Prostate gland (tissue), 2 donors: ENCODE data around the gene RCAN1. TPM values are rescaled to one million over a fixed set of nuclear protein-coding genes. Genes with fewer than 3 reads are reported as not detected.

Experiments
- DNase-seq: peaks from one replicate; pipeline ENCODE4 v3.0.0-alpha.2; 2019; ENCODE audit warnings: low spot score
- H3K27ac ChIP-seq, 2 donors: fragments of 200-600 bp; sonication (generic); 2 replicates each; pipeline ENCODE4 v1.5.1; 2017 to 2019
- H3K27me3 ChIP-seq: fragments of 200-600 bp; sonication (generic); replicated peaks from 2 replicates; pipeline ENCODE4 v1.5.1; 2019; ENCODE audit not compliant: insufficient read depth
- H3K36me3 ChIP-seq, 2 donors: fragments of 200-600 bp; sonication (generic); 1 replicate in 1 of 2; 2 replicates in 1 of 2; pipeline versions ENCODE4 v1.5.1 to v1.8.1; 2017 to 2019
- H3K4me1 ChIP-seq: fragments of 200-600 bp; sonication (generic); replicated peaks from 2 replicates; pipeline ENCODE4 v1.5.1; 2019
- H3K4me3 ChIP-seq, 2 donors: fragments of 200-600 bp; sonication (generic); 2 replicates each; pipeline ENCODE4 v1.5.1; 2017 to 2019
- H3K9me3 ChIP-seq: fragments of 200-600 bp; sonication (generic); 2 replicates; pipeline ENCODE4 v1.5.1; 2017
- POLR2A ChIP-seq: fragments of 450-650 bp; IDR thresholded peaks from one replicate; pipeline ENCODE4 v1.6.1; 2016; ENCODE audit warnings: antibody characterized with exemption, mild to moderate bottlenecking
- POLR2AphosphoS5 ChIP-seq: sonication (generic); formaldehyde crosslinking; IDR thresholded peaks from one replicate; pipeline ENCODE4 v1.6.1; 2017; ENCODE audit warnings: antibody characterized with exemption
- WGBS: methylation state at CpG from one replicate; pipeline ENCODE4 v1.1.5; 2018; 5-methylcytosine and 5-hydroxymethylcytosine counted together
- intact Hi-C: fragments of 100-400 bp; cut with DNase I; formaldehyde crosslinking; loops from one replicate; pipeline ENCODE4 v1.14.2; 2022
- total RNA-seq, 2 donors: library from RNA; depleted of rRNA; stranded (reverse); fragments of >200 nt; gene quantifications; one replicate each; pipeline ENCODE4 v1.1.0, GENCODE V29; 2016
- TF ChIP-seq, protein P1 (sequence below), 4 experiments: fragments of 200-600 bp in 2 of 4; fragments of 450-650 bp in 2 of 4; sonication (generic) in 2 of 4; IDR thresholded peaks; 1 replicate in 3 of 4; 2 replicates in 1 of 4; pipeline ENCODE4 v1.5.1; 2016 to 2019; ENCODE audit warnings: antibody characterized with exemption in 4 of 4, mild to moderate bottlenecking in 2 of 4, moderate library complexity in 2 of 4

Gene RCAN1
- total RNA-seq, 2 donors from 2014 or later, result 12.0 to 14.1 TPM

DNA sequence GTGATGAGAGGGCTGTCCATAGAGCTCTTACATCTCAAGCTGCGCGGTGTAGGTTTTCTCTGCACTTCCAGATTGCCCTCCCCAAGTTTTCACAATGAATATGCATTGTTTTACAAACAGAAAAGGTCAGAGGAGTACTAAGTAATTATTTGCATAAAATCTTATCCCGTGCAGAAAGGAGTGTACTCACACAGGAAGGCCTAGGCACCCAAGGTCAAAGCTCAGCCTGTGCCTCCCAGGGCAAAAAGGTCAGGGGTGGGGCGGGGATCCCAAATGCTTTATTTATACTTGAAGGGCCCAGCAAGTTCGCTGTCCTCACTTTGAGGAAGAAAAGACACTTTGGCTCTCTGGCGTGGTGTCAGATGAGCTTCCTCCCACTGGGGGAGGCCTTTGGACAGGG is 92.6 kb downstream of the RCAN1 start:
- H3K27ac ChIP-seq, result no peak overlapping the region
- intact Hi-C loops, result no loop called here
- H3K36me3 ChIP-seq, result peaks cover 0 to 15% of the 10 kb centered on the region in 2 donors
- no peak for TF ChIP-seq POLR2AphosphoS5
- TF ChIP-seq, protein P1, sequence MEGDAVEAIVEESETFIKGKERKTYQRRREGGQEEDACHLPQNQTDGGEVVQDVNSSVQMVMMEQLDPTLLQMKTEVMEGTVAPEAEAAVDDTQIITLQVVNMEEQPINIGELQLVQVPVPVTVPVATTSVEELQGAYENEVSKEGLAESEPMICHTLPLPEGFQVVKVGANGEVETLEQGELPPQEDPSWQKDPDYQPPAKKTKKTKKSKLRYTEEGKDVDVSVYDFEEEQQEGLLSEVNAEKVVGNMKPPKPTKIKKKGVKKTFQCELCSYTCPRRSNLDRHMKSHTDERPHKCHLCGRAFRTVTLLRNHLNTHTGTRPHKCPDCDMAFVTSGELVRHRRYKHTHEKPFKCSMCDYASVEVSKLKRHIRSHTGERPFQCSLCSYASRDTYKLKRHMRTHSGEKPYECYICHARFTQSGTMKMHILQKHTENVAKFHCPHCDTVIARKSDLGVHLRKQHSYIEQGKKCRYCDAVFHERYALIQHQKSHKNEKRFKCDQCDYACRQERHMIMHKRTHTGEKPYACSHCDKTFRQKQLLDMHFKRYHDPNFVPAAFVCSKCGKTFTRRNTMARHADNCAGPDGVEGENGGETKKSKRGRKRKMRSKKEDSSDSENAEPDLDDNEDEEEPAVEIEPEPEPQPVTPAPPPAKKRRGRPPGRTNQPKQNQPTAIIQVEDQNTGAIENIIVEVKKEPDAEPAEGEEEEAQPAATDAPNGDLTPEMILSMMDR (IDR thresholded peaks at IDR 0.05), result no peak
- TF ChIP-seq POLR2A, result no peak
- H3K9me3 ChIP-seq, result no peaks in the 10 kb centered on the region
- H3K4me1 ChIP-seq, result no peaks in the 10 kb centered on the region
- 75% methylated on average over 6 of the region's 6 CpGs for WGBS
- no peak for DNase-seq
- H3K27me3 ChIP-seq, result no peaks in the 10 kb centered on the region
- no peak overlapping the region for H3K4me3 ChIP-seq

DNA sequence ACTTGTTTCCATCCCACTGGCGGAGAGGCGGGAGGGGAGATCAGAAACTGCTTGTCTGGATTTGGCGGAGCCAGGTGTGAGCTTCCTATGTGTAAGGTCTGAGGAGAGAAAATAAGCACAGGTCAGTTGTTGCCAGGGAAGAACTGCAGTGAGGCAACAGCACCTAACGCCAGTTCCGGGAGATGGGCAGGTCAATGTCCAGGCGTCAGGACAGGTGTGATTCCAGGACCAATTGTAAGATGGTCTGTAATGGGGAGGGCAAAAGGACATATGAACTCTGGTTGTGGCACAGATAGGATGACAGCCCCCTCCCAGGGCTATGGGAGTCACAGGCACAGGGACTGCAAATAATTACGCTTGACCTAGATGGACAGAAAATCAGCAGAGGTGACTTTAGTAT is 93.4 kb downstream of the RCAN1 start:
- Histone ChIP-seq H3K4me3 (no peak overlapping the region), H3K36me3 (peaks cover 0 to 15% of the 10 kb centered on the region in 2 donors), H3K27ac (no peak overlapping the region), H3K9me3 (no peaks in the 10 kb centered on the region), H3K27me3 (no peaks in the 10 kb centered on the region), H3K4me1 (no peaks in the 10 kb centered on the region)
- DNase-seq, result no peak
- TF ChIP-seq POLR2AphosphoS5, result no peak
- TF ChIP-seq POLR2A, result no peak
- TF ChIP-seq, protein P1 (IDR thresholded peaks at IDR 0.05), result no peak
- intact Hi-C loops, result no loop called here
- 97% methylated on average over 7 of the region's 7 CpGs for WGBS

DNA sequence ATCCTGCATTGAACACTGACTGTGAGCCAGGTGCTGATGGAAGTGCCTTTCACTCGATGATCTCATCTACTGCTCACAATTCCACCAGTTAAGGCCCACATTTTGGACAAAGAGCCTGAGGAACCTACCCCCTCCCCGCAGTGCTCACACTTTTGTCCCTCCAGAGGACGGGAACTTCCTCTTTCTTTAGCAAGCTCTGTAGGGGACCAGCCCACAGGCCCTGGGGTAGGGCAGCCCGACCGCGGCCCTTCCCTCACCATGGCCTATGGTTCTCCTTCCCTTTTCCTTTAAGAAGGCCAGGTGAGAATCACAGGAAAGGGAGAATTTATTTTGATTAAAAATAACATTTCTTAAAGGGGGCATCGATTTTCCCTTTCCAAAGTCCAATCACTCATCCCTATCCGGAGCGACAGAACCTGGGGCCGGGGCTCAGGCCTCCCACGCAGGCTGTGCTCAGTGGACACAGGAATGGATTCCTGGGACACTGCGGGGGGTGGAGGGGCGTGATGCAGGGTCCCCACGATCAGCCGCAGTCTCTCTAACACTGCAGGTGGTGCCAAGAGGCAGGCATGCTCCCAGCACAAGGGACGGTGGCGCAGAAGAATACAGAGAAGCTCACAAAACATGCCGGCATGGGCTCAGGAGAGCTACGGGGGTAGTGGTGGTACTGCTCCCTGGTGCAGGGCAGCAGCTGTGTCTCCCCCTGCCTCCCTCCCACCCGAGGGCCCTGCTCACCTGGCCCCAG is 94.0 kb downstream of the RCAN1 start:
- TF ChIP-seq POLR2A (no peak), POLR2AphosphoS5 (no peak)
- TF ChIP-seq, protein P1 (IDR thresholded peaks at IDR 0.05), result no peak
- no peak overlapping the region for H3K27ac ChIP-seq
- H3K36me3 ChIP-seq, result peaks cover 0 to 15% of the 10 kb centered on the region in 2 donors
- 93% methylated on average over 20 of the region's 20 CpGs for WGBS
- no peaks in the 10 kb centered on the region for H3K27me3 ChIP-seq
- DNase-seq, result no peak
- no peak overlapping the region for H3K4me3 ChIP-seq
- intact Hi-C loops, result no loop called here
- H3K9me3 ChIP-seq, result no peaks in the 10 kb centered on the region
- no peaks in the 10 kb centered on the region for H3K4me1 ChIP-seq

DNA sequence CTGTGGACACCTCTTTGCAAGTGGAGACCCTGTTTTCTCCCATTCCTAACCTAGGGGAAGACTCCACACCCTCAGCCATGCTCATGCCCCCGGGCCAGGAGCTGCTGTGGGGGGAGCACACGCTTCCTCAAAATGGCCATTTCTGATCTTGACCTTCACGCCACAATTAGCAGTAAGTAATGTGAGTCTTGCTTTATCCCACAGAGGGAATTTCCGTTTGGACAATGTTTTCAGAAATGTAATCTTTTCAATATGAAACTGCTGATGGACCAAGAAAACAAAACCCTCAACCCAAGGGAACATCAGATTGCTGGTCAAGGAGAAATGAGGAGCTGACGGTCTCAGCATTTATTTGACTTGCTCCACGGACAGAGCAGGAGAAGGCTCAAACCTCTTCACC is 94.6 kb downstream of the RCAN1 start:
- intact Hi-C loops, result no loop called here
- Histone ChIP-seq H3K27me3 (no peaks in the 10 kb centered on the region), H3K36me3 (peaks cover 0 to 15% of the 10 kb centered on the region in 2 donors), H3K9me3 (no peaks in the 10 kb centered on the region), H3K4me1 (no peaks in the 10 kb centered on the region), H3K27ac (no peak overlapping the region), H3K4me3 (no peak overlapping the region)
- TF ChIP-seq, protein P1 (IDR thresholded peaks at IDR 0.05), result no peak
- TF ChIP-seq POLR2A (no peak), POLR2AphosphoS5 (no peak)
- DNase-seq, result no peak
- WGBS, result 96% methylated on average over 6 of the region's 6 CpGs

DNA sequence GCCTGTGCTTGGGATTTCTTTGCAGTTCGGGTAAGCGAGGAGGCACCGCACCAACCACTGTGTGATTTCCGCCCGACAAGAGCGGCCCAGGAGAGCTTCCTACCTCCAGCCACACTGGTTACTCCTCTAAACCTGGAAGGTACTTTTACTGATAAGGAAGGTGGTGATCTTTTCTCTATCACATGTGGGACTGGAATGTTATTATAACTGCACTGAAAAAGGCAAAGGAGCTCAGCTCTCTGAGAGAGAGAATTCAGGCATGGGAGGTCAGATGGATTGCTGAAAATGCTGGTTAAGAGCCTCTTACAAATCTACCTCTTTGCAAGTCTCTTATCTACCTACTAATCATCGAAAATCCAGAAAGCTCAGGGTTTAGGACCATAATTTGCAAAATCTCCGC is 95.2 kb downstream of the RCAN1 start:
- TF ChIP-seq POLR2AphosphoS5 (no peak), POLR2A (no peak)
- TF ChIP-seq, protein P1 (IDR thresholded peaks at IDR 0.05), result no peak
- no peak overlapping the region for H3K27ac ChIP-seq
- intact Hi-C loops, result no loop called here
- no peak for DNase-seq
- no peaks in the 10 kb centered on the region for H3K27me3 ChIP-seq
- 96% methylated on average over 8 of the region's 8 CpGs for WGBS
- H3K9me3 ChIP-seq, result no peaks in the 10 kb centered on the region
- H3K4me1 ChIP-seq, result no peaks in the 10 kb centered on the region
- H3K4me3 ChIP-seq, result no peak overlapping the region
- peaks cover 0 to 15% of the 10 kb centered on the region in 2 donors for H3K36me3 ChIP-seq
